Left forelimb (tissue), 1 donor: ENCODE data around the gene RECQL.

Experiments used
- DNase-seq: peaks from one replicate; pipeline ENCODE4 v3.0.0-alpha.2; 2018; ENCODE audit warnings: low spot score

The RECQL gene, protein sequence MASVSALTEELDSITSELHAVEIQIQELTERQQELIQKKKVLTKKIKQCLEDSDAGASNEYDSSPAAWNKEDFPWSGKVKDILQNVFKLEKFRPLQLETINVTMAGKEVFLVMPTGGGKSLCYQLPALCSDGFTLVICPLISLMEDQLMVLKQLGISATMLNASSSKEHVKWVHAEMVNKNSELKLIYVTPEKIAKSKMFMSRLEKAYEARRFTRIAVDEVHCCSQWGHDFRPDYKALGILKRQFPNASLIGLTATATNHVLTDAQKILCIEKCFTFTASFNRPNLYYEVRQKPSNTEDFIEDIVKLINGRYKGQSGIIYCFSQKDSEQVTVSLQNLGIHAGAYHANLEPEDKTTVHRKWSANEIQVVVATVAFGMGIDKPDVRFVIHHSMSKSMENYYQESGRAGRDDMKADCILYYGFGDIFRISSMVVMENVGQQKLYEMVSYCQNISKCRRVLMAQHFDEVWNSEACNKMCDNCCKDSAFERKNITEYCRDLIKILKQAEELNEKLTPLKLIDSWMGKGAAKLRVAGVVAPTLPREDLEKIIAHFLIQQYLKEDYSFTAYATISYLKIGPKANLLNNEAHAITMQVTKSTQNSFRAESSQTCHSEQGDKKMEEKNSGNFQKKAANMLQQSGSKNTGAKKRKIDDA

DNA sequence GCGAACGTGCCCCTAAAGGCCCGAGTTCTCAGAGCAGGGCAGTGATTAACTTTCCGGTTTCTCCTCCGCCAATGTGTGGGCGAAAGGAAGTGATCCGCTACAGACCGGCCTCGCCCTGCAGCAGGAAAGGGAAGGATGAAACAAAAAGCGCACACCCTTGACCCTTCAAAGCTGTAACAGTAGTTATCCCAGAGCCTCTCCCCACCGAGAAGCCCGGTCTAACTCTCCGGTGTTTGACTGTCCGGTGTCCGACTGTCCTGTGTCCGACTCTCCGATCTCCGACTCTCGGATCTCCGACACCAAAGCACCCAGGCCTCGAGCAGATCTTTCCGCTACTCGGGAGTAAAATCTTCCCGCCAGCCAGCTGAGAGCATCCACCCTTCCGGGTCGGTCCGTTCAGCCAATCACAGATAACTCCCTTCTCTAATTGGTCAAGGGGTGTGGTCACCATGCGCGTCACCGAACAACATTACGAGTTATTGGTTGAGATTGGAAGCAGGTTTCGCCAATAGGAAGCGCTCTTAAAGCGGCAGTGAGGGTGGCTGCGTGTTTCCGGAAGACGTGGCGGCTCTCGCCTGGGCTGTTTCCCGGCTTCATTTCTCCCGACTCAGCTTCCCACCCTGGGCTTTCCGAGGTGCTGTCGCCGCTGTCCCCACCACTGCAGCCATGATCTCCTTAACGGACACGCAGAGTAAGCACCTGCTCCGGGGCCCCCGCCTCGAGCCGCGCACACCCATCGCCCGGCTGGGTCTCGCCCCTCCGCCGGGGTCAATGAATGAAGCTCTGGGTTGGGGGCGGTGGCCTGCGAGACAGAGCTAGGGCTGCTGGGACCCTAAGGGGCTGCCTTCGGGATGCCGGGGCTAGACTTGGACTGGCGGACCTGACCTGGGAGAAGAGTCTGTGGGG lies at the start of gene RECQL, which contains the start of gene GOLT1B:
RECQL (minus strand) TSS at position 378 of the 906 bp plus-strand sequence. CDS start 2,065 bp downstream, outside the sequence.
GOLT1B (plus strand) TSS at position 532 of the 906 bp plus-strand sequence; CDS start at position 667, 135 bp downstream.
- peak; percentile 92 for DNase-seq

DNA sequence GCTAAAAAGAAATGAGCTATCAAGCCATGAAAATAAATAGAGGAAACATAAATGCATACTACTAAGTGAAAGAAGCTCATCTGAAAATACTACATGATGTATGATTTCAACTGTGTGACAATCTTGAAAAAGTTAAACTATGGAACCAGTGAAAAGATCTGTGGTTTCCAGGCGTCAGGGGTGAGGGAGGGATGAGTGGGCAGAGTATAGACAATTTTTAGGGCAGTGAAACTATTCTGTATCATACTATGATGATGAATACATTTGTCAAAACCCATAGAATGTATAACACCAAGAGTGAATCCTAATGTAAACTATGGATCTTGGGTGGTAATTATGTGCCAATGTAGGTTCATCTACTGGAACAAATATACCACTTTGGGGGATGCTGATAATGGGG lies 46.0 kb upstream of the RECQL start:
- DNase-seq: no peak

DNA sequence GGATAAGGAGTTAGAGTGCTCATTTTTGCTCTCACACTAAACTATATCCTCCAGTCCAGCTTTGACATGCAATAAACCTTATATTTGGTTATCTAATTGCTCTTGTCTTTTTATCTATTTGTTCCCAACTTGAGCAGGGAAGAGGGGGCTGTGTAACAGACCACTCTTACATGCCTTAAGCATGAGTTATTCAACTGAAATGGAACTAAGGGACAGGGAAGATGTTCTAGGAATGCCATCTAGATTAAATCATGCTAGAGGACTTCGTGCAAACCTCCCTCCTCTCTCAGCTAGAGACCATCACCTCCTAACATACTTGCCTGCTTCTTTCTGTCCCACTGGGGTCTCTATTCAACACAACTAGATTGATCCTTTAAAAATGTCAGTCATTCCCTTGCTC lies 45.3 kb upstream of the RECQL start:
- DNase-seq: no peak

DNA sequence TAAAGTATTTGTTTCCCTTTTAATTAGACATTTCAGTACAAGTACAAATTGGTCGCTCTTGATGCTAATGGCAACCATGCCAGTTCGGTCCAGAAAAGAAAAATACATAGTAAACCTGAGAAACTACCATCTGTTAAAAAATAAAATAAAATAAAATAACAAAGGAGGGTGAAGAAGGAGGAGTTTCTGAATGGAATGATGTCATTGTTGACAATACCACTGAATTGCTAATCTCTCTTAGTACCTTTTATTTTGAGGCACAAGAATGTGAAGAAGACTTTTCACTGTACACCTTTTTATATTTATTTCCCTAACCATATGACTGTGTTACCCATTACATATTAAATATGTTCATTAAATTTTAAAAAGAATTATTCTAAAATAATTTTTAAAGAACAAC lies 44.1 kb upstream of the RECQL start:
- no peak for DNase-seq

DNA sequence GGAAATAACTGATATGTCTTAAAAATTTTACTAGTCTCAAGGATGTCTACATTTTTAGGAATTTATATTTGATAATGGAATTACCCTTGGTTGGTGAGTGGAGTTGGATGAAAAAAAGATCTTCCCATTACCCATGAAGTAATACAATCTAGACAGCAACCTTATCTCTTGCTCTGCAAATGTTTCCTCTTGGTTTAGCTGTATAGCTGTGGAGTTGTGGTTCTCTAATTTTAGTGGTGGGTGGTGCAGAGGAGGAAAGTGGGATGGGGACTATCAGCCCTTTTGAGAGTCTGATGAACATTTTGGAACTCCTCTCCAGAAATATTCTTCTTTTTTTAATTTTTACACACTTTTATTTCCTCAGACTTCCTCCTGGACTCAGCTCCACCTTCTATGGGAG lies 41.7 kb upstream of the RECQL start:
- DNase-seq: no peak

DNA sequence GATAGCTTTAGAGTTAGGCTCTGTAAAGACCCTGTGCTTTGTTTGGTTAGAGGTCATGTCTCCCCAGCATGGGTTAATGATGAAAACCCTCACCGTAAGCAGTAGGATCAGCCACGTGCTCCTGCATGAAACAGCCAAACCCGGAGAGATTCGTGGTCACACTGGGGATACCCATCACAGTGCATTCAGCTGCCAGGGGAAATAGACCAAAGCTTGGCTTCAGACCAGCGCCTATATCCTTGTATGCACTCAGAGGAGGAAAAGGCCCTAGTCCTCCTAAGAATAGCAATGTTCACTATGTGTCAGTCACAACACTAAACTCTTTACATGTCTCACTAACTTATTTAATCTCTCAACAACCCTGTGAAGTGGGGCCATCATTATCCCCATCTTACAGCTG lies 41.0 kb upstream of the RECQL start:
- no peak for DNase-seq

DNA sequence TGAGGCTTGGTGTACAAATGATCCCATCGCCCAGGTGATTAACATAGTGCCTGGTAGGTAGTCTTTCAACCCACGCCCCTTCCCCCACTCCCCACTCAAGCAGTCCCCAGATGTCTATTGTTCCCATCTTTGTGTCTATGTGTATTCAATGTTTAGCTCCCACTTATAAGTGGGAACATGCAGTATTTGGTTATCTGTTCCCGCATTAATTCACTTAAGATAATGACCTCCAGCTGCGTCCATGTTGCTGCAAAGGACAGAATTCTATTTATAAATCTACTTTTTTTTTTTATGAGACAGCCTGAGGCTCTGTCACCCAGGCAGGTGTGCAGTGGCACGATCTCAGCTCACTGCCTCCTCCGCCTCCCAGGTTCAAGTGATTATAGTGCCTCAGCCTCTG lies 40.3 kb upstream of the RECQL start:
- DNase-seq: no peak

DNA sequence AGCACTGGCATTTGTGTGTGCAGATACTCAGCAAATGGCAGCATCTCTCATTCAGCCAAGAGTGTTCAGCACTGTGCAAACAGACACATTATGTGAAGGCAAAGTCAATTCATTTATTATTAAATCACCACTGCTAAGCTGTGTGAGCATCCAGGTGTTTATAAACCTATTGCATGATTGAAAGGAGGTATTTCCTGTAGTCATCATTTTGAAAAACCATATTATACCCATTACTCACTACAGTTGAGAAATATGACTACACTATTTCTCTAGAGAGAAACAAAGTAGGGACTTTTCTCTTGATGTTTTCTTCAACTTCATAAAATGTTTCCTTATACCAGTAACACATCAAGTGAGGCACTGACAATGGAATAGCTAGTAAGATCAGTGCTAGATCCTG lies 38.4 kb upstream of the RECQL start:
- DNase-seq: no peak

DNA sequence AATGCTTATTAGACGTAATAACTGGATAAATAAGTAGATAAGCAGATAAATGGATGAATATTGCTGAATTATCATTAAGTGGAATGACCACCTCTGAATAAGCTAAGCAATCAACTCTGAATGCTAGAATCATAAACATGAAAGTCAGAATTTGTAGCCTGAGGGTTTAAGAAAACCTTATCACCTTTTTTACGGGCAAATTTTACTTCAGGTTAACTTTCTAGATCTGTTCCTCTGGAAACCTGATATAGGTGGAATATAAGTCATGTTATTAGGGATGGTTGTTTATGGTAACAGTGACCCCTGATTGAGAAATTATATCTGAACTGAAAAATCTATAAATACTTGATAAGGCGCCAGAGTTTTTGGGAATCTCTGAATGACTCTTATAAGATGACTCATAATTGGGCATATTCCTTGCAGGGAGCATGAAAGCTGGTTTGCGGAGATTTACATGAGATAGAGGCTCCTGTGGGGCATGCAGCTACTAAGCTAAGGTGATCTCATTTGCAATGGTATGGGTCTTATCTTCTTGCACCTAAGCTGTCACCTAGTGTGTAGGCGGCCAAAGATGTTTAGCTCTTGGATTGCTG lies 36.7 kb upstream of the RECQL start:
- DNase-seq: no peak

DNA sequence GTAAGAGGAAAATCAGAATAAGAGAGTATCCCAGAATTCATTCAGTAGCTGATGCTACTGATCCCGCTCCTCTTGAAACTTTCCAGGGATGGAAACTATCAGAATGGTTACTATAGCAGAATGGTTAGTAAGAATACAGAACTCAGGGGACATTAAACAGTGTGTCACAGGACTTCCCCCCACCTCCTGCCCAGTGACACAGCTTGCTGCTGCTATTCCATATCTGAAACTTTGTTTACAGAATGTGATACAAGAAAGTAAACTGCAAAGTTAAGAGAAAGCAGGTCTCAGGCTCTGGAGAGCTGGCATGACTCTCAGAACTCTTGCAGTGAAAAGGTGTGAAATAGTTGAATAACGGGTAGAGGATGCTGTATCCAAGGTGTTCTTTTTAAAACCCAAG lies 28.0 kb upstream of the RECQL start:
- no peak for DNase-seq

DNA sequence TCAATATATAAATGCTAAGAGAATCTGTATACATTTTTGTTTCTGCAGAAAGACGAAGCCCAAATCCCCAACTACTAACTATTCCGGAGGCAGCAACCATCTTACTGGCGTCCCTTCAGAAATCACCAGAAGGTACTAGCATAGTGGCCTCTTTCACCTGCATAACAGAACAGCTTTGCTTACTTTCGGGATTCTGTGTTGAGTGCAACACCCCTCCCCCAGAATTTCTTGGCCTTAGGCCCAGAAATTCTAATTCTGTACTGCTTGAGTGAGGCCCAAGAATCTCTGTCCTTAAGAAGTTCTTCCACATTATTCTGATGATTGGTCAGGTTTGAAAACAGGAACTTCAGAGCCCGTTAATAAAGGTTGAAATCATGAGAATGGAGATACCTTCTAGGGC lies 27.5 kb upstream of the RECQL start:
- no peak for DNase-seq

DNA sequence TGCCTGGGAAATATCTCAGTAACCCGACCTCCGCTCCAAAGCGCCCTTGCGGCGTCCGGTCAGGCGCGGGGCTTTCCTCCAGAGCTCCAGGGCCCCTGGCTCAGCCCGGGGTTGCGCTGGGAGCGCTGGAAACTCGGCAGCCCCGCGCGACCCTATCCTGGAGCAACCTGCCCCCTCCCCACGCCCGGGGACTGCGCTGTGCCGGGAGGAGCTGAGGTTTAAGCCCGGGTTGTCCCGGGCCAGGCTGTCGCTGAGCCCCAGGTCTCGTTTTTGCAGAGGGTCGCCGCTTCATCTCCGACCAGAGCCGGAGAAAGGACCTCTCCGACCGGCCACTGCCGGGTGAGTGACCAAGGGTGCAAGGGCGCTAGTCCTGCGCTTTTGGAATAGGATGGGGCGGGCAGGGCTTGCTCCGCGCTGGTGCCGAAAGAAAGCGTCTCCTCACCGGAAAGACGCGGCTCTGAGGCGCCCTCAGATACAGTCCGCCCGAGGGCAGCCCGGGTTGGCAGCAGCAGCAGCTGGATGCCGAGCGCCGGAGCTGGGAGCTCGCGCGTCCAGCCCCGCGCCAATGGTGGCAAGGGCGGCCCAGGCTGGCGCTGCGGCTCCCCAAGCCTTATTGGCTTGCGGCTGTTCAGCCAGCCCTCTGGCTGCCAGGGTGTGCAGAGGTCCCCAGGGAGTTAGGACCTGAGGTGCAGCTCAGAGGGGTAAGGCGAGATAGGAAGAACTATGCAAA lies 26.2 kb upstream of the RECQL start:
- DNase-seq: peak; percentile 69

DNA sequence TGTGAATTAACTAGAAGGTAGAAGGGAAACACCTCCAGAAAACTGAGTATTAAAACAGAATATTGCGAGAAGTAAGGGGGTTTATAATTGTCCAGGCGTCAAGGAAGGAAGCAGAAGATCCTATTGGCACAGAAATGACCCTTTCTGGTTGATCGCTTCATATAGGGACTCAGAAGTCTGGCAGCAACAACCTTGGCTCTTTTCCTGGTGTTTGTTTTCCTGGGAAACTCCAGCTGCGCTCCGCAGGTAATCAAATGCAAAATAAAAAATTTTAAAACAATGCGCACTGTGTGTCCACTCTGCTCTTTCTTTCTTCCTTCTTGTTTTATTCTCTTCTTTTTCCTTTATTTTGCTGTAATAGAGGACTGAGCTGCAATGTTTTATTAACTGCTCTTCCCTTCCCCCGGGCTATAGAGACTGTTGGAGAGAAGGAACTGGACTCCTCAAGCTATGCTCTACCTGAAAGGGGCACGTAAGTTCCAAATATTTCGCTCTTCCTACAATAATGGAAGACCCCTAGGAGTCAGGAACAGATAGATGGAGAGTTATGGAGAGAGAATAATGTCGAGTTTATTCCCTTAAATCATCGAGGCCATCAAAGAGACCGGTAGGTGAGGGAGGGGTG lies 25.4 kb upstream of the RECQL start:
- DNase-seq: no peak

DNA sequence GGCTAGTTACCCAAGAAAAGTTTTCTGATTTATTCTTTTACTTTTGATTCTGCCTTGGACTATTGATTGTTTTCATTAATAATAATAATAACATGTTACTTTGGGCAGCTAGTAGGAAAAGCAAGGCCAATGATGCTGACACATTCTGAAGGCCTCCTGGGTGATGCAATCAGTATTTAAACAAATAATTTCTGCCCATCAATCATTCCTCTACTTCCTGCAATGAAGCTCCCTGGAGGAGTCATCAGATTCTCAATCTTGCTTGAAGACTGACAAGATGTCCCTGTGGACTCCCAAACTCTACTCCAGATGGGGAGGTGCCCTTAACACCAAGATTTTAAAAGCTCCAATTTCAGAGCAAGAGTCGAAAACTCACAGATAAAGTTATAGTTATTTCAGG lies 24.6 kb upstream of the RECQL start, which contains the start of gene SPX:
SPX (plus strand) TSS at position 244 of the 400 bp plus-strand sequence. CDS start 177 bp downstream, outside the sequence.
- no peak for DNase-seq

DNA sequence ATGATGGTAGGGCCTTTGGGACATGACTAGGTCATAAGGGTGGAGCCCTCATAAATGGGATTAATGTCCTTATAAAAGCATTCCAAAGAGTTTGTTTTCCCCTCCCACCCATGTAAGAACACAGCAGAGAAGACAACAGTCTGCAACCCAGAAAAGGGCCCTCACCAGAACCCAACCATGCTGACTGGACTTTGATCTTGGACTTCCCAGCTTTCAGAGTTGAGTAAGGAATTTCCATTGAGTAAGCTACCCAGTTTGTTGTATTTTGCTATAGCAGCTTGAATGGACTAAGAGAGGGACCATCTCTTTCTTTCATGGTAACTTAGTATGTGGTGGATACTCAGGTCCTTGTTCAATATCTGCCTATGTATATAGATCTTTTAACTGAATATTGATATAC lies 21.7 kb upstream of the RECQL start:
- DNase-seq: no peak

DNA sequence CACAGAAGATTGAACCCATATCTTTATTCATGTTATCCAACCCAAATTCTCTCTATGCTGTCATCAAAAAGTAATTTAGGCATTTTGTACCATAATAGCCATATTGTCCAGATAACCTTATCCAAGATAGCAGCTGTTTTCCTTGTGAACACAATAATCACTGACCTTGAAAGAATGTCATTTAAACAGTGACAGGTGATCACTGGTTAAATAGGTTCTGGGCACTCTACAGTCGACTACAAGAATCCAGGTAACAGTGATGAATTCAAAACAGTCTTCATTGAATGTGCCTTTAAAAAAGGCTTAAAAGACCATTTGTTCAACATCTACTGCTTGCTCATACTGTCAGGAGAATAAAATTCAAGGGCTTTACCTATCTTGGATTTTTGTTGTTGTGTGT lies 20.1 kb upstream of the RECQL start:
- no peak for DNase-seq

DNA sequence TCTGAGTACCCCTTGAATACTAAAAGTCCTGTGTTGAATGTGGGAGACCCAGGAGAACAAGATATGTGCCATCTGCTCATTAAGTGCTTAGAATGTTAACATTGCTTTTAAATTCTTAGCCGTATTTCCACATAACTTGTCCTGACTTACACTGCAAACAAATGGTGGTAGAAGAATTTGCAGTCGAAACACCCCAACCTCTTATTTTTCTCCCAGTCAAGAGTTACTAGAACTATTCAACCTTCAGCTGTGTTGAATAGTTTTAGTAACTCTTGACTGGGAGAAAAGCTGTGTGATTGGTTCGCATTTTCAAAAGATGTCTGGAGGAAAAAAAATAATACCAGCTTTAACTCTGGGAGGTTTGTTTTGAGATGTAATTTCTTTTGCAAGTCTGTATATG lies 17.0 kb upstream of the RECQL start:
- no peak for DNase-seq

DNA sequence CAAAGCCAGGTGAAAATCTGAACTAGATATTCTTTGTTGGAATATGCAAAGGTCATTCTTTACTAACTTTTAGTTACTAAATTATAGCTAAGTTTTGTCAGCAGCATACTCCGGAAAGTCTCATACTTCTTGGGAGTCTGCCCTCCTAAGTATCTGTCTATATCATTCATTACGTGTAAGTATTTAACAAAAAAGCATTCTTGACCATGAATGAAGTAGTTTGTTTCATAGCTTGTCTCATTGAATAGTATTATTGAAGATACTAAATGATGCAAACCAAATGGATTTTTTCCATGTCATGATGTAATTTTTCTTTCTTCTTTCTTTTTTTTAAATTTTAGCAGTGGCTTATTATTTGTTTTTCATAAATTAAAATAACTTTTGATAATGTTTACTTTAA lies 14.8 kb upstream of the RECQL start:
- no peak for DNase-seq

DNA sequence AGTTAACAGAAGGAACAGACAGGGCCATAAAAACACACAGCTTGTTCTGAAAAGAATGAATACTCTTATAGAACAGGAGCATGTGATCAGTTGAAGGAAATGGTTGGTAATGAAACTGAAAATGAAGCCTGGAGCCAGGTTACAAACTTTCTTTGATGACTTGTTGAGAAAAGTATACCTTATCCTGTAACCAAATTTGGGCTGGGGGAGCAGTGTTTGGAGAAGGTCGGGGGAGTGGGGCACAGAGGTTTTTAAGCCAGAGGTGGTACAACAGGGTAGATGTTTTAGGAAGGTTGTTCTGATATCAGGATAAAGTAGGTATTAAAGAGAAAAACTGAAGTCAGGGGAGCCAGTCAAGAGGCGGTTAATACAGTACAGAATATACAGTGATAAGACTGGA lies 8.3 kb upstream of the RECQL start:
- DNase-seq: no peak

DNA sequence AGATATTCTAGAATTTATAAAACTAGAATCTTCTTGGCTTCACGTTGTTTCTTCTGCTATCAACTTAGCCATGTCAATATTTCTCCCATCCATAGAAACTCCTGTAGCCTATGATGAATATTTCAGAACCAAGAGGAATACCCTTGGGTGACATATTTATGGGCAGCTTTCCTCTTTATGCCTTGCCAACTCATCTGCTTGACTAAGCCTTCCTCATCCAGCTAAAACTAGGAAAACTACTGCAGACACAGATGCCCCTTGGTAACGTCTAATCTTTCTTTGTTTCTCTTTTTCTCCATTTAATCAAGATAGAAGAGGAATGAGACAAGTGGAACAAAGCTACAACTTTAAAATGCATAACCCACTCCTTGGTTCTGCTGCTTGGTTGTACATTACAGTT lies 6.4 kb upstream of the RECQL start:
- no peak for DNase-seq

DNA sequence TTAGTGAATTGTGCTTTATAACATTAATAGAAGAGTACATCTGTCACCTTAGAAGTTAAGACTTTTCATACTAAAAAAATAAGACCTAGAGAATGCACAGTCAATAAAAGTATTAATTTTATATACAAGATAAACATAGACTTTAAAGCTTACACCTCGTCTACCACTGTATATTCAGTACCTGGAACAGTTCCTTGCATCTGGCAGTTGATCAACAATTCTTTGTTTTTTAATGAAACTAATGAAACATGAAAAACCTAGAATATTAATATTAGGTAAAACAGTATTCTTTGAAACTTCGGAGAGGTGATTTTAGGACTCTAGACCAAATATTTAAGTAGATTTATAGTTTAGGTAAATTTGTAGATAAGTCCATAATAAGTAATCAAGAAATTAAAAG lies 4.5 kb upstream of the RECQL start:
- DNase-seq: no peak
